Urinary bladder (tissue), 4 donors: ENCODE results near the gene LMO7. TPM values are rescaled to one million over a fixed set of nuclear protein-coding genes. Genes with fewer than 3 reads are reported as not detected.
"Not testable (repeated sequence)": the region's sequence is repeated elsewhere in the genome, so short reads cannot be mapped to it uniquely, and the experiment has no call there.

Source experiments
- DNase-seq: peaks from one replicate; pipeline ENCODE4 v3.0.0-alpha.2; 2015; ENCODE audit errors: extremely low spot score
- H3K27ac ChIP-seq: one replicate; pipeline ENCODE4 v1.5.1; 2013; ENCODE audit warnings: low read depth, mild to moderate bottlenecking, moderate library complexity
- H3K36me3 ChIP-seq: one replicate; pipeline ENCODE4 v1.6.1; 2013; ENCODE audit warnings: mild to moderate bottlenecking, moderate library complexity; ENCODE audit not compliant: insufficient read depth
- H3K4me1 ChIP-seq: one replicate; pipeline ENCODE4 v1.6.1; 2013; ENCODE audit warnings: mild to moderate bottlenecking, moderate library complexity; ENCODE audit not compliant: insufficient read depth
- H3K4me3 ChIP-seq: one replicate; pipeline ENCODE4 v1.5.1; 2013; ENCODE audit warnings: low read depth, low read length
- WGBS: extraction: QIAGEN DNeasy Blood & Tissue Kit; methylation state at CpG from one replicate; pipeline ENCODE4 v1.1.7; 2013; 5-methylcytosine and 5-hydroxymethylcytosine counted together
- polyA plus RNA-seq: library from polyadenylated mRNA; stranded (reverse); fragments of 200-250 nt; gene quantifications from one replicate; pipeline ENCODE4 v1.2.3, GENCODE V29; 2013
- total RNA-seq: library from RNA; depleted of rRNA; stranded (reverse); fragments of >200 nt; gene quantifications from one replicate; pipeline ENCODE4 v1.2.3, GENCODE V29; 2014
- donor health status: healthy with polysubstance abuse.
- donor health status: healthy.

Gene LMO7
- total and polyA plus RNA-seq, 2 donors = 6.8 to 79.7 TPM

DNA sequence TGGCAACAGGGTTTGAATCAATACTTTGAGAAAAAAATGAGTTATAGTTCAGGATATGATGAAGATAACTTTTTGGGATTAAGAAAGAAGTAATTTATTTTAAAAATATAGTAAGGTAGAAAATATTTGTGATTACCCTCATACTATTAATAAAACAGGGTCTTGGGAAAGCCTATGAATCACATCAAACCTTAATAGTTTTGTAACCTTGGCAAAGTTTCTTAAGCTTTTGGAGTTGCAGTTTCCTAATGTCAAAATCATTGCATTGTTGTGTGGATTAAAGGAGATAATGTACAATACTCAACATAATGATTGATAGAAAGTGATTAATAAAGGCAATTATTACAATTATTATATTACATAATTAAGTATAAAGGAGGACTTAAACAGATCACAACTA lies 149.0 kb downstream of the LMO7 start:
- Histone ChIP-seq H3K4me1 (no peaks in the 10 kb centered on the region), H3K4me3 (no peak overlapping the region), H3K36me3 (no peaks in the 10 kb centered on the region), H3K27ac (no peak overlapping the region)
- no peak for DNase-seq

DNA sequence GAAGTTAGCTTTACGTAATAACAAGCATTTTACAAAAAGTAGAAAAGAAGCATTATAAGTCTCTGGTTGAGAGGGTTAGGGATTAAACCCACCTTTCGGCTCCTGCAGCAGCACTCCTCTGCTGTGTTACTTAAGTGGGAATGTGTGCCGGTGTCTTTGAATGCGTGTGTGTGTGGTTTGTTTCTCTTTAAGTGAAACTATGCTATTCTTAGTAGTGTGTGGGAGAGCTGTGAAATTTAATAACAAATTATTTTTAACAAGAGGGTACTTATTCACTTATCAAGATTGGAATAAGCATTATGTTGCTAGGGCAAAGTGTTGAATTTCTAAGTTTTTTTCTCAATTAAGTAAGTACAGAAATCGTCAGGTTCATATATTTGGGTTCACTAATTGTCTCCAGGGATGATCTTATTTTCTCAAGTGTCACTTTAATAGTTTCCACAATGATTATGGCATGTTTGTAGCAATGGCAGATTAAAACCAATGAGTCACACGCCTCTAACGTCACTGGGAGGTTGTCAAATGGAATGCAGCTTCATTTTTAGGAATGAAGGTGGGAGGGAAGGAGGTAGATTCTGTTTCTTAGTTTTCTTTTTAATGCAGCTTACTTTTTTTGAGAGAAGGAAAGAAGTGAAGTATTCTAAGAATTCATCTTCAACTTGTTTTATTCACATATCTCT lies 151.3 kb downstream of the LMO7 start:
- no peak overlapping the region for H3K27ac ChIP-seq
- WGBS = 79% methylated on average over 7 of the region's 7 CpGs
- no peaks in the 10 kb centered on the region for H3K4me1 ChIP-seq
- H3K36me3 ChIP-seq = no peaks in the 10 kb centered on the region
- DNase-seq = no peak
- H3K4me3 ChIP-seq = no peak overlapping the region

DNA sequence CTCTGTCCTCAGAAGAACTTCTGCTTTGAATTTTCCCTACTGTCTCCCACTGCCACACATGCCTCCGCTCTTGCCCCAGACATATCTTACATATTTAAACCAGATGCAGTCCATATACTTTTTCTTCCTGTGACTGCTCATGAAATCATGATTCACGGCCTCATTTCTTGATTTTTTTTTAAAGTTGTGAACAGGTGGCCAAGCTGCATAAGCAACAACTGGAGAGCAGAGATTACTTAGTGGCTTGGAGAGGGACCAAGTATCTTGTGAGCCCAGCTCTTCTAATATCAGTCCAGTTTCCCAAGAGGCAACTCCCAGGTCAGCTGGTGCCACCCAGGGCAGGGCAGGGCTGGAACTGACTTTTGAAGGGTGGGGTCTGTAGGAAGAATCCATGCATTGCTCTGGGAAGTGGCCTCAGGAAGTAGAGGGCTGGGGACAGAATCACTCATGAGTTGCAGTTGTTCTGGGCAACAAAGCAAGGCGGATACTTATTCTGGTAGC lies 152.4 kb downstream of the LMO7 start:
- Histone ChIP-seq H3K4me3 (no peak overlapping the region), H3K36me3 (no peaks in the 10 kb centered on the region), H3K27ac (no peak overlapping the region), H3K4me1 (no peaks in the 10 kb centered on the region)
- 59% methylated on average over 3 of the region's 3 CpGs for WGBS
- DNase-seq = no peak

DNA sequence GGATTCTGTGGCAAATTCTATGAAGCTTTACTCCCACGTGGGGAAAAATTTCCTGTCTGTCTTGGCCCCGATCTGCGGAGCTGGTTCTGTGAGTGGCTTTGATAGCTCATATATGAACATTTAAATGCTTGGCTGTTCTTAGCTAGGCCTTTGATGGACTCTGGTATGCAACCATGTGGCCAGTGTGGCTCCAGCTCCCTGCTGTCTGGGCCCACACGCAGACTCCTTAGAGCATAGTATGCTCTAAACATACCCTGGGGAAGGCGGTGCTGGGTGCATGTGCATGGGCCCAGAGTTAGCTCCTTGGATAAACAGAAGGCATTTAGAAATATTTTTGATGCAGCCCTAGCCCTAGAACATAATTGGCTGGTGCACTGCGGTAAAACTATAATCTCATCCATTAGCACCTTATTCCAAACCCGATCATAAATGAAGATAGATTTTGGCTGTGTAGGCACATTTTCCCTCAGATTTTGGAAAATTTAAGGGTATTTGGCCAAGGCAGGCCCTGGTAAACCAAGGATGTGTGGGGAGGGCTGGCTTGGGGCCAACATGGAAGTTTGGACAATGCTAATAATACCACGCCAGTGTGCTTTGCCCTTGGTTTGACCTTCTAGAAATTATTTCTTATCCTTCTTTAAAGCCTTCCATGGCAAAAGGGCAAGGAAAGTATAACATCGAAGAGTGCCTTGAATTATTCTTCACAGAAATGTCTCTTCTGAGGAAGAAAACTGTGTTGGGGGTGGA lies 153.5 kb downstream of the LMO7 start:
- Histone ChIP-seq H3K27ac (no peak overlapping the region), H3K4me3 (no peak overlapping the region), H3K36me3 (no peaks in the 10 kb centered on the region), H3K4me1 (no peaks in the 10 kb centered on the region)
- 65% methylated on average over 9 of the region's 9 CpGs for WGBS
- no peak for DNase-seq

DNA sequence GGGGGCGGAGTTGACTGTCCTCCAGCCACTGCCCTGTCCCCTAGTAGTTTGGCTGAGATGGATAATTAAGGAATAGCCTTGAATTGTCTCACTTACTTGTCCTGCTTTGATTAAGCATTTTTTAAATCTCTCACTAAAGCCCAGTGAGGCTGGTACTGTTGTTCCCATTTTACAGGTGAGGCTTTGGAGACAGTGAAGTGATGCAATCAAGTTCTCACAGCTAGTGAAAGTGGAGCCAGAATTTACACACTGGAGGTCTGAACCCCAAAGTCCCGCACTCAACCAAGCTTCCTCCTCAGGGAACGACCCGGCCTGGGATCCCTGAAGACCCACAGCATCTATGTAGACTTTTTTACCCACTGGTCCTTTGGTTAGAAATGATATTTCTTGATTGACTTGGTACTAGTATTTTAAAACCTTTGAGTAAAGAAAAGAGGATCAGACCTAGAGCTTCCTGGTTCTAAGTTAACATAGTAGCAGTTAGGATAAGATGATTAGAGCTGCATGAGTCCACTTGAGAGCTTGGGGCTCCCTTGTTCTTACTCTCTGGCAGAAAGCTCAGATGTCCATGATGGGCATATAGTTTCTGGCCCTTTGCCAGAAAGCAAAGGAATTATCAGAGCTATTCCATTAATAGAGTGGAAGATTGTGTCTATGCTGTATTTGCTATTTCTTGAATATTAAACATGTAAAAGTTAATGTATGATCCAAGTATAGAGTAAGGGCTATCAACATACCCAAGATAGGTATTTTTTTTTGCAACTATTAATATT lies 154.3 kb downstream of the LMO7 start:
- no peak overlapping the region for H3K4me3 ChIP-seq
- no peaks in the 10 kb centered on the region for H3K4me1 ChIP-seq
- WGBS = 97% methylated on average over 4 of the region's 4 CpGs
- H3K36me3 ChIP-seq = no peaks in the 10 kb centered on the region
- no peak overlapping the region for H3K27ac ChIP-seq
- no peak for DNase-seq

DNA sequence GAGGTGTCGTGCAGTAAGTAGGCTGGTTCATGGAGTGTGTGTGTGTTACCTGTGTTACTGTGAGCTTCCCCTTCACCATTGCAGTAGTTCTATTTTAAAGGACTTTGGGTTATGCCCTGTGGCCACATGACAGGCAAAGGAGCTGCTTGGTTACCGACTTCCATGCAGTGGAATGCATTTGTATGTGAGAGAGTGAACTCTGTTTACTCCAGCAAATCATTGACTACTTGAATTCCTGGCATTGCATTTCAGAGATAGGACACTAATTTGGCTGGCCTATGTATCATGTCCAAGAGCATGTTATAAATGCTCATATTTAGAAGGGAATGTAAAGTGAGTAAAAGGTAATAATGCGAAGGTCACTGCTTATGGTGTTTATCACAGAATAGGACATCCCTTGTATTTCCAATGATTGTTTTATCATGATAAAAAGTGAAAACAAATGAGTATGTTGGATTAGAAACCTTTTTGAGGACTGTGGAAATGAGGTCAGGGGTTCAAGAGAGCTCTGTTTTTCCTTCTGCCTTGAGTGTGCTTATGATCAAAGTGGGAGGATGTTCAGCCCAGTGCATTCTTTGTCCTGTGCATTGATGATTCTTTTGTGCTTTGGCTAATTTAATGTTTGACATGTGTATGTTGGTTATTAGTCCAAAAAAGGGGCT lies 156.5 kb downstream of the LMO7 start:
- DNase-seq = no peak
- no peaks in the 10 kb centered on the region for H3K4me1 ChIP-seq
- WGBS = 62% methylated on average over 3 of the region's 3 CpGs
- H3K36me3 ChIP-seq = no peaks in the 10 kb centered on the region
- no peak overlapping the region for H3K4me3 ChIP-seq
- no peak overlapping the region for H3K27ac ChIP-seq

DNA sequence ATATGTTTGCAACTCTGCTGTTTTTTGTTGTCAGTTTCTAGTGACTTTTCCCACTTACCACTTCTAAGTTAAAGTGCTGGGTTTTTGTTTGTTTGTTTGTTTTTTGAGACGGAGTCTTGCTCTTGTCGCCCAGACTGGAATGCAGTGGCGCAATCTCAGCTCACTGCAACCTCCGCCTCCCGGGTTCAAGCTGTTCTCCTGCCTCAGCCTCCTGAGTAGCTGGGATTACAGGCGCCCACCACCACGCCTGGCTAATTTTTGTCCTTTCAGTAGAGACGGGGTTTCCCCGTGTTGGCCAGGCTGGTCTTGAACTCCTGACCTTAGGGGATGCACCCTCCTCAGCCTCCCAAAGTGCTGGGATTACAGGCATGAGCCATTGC lies 157.0 kb downstream of the LMO7 start:
- H3K4me1 ChIP-seq, H3K27ac ChIP-seq, H3K4me3 ChIP-seq, H3K36me3 ChIP-seq, DNase-seq: not testable (repeated sequence)
- 92% methylated on average over 9 of the region's 9 CpGs for WGBS

DNA sequence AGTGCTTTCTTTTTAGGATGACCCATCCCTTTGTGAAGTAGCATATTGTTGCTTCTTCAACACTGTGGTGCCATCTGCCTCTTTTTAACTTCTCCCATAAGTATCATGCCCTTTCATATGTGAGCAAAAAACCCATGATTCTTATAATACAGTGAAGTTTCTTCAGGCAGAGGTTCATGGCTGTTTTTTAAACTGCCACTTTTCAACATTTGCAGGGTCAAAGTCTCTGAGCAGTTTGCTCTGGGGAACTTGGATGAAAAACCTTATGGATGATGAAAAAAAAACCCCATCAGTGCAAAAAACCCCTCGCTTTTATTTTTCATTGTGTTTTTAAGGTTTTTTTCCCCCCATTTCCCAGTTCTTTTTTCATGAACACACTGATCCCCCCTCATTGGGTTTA lies 158.5 kb downstream of the LMO7 start:
- WGBS = 89% methylated on average over 1 of the region's 1 CpG

DNA sequence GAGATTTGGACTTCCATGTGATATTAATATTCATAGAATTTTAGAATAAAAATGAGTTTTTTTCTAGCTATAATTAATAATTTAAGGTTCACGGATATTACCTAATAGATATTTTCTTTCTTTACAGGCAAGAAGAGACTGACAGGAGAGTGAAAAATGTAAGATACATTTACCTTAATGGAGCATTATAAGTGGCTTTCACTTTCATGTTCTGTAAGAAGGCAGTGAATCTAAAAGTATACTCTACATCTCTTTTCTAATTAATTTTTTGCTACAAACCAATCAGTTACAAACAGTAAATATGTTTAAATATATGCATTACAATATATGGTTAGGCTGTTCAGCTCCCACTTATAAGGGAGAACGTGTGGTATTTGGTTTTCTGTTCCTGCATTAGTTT lies 159.1 kb downstream of the LMO7 start:
- no peak overlapping the region for H3K4me3 ChIP-seq
- no peak for DNase-seq
- WGBS = 98% methylated on average over 2 of the region's 2 CpGs
- H3K4me1 ChIP-seq = no peaks in the 10 kb centered on the region
- H3K27ac ChIP-seq = no peak overlapping the region
- H3K36me3 ChIP-seq = no peaks in the 10 kb centered on the region

More for the DNA sequence above, 158.5 kb downstream of the LMO7 start:
- DNase-seq = no peak
- no peaks in the 10 kb centered on the region for H3K36me3 ChIP-seq
- no peak overlapping the region for H3K27ac ChIP-seq
- no peak overlapping the region for H3K4me3 ChIP-seq
- H3K4me1 ChIP-seq = no peaks in the 10 kb centered on the region

DNA sequence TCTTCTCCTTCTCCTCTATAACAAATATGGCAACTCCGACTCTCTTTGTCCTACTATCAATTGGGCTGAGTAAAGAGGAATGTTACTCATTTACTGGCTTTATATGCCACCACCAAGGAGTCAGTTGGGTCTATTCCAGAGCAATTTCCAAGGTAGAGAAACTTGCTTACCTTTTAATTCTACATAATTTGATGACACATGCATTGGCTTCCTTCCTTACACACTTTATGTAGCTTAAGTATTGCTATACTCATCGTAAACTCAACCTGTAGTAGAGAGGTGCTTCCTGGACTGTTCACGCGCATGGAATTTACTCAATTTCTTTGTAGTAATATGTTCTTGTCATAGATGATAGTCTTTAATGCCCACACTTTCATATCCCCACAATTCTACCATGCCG lies 160.7 kb downstream of the LMO7 start:
- H3K27ac ChIP-seq = no peak overlapping the region
- no peak overlapping the region for H3K4me3 ChIP-seq
- H3K36me3 ChIP-seq = no peaks in the 10 kb centered on the region
- no peaks in the 10 kb centered on the region for H3K4me1 ChIP-seq
- no peak for DNase-seq
- WGBS = 98% methylated on average over 5 of the region's 5 CpGs

DNA sequence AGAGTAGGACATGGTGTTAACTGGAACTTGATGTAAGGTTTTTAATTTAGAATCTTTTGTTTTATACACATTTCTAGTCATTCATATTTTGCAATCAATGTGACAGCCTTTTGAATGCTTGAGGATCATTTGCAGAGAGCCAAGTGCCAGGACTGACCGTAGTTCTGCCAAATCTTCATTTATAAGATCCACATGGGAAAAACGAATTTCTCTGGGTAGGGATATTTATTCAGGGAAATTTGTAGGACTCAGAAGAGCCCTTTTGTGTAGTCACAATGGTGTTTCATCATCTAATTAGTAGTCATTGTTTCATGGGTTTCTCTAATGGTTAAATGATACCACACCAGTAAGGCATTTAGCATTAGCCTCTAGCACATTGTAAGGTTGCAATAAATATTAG lies 161.1 kb downstream of the LMO7 start:
- Histone ChIP-seq H3K4me1 (no peaks in the 10 kb centered on the region), H3K4me3 (no peak overlapping the region), H3K36me3 (peaks cover under 1% of the 10 kb centered on the region), H3K27ac (no peak overlapping the region)
- 94% methylated on average over 2 of the region's 2 CpGs for WGBS
- no peak for DNase-seq

DNA sequence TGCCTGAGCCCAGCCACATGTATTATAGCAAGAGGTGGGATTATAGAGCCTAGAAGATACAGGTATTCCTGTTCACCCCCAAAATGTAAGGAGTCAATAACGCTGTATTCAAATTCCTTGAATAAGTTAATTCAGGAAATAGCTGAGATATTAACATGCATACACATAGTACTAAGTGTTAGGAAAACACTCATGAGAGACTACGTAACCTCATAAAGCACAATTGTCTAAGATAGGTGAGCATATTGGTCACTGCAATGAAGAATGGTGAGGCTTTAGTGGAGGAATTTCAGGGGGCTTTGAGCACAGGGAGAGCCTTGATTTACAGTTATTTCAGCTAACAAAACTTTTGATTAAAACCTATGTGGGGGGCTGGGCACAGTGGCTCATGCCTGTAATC lies 161.6 kb downstream of the LMO7 start:
- WGBS = over 99% methylated on average over 2 of the region's 2 CpGs

DNA sequence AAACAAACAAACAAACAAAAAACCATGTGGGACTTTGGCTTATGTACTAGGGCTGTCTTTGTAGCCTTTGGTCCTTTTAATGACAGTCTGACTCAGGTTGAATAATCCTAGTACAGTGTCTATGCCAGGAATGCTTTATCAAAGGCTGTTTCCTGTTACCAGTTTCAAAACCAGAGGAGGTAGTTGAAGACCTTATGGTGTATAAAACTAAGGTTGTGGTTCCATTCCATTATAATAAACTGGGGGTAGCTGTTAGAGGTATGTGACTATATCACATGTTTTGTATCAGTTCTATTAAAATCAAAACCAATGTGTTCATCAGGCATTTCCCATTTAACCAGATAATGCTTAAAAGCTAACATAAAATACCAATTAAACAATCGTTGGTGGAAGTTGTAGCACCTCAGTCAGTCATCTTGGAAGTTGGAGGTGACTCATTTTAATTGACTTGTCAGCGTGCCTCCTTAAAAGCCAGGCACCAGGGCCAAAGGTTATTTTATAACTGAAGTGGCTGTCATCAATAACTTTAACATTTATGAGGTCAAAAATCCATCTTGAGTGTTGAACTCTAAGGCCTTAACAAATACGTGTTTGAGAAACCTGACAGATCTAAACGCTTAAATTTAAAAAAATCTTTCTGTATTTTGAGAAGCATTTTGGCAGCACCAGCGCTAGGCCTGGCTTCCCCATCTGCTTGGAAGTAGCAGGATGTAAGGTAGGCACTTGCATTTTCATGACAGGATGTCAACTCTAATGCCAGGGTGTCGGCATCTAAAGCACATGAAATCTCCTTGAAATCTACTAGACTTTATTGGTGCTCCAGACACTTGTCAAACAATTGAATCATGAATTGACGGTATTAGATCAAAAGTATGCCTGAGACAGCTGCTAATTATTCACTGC lies 162.5 kb downstream of the LMO7 start:
- DNase-seq = no peak
- Histone ChIP-seq H3K36me3 (peaks cover 3% of the 10 kb centered on the region), H3K4me1 (no peaks in the 10 kb centered on the region), H3K4me3 (no peak overlapping the region), H3K27ac (no peak overlapping the region)
- WGBS = 77% methylated on average over 7 of the region's 7 CpGs

More for the DNA sequence above, 161.6 kb downstream of the LMO7 start:
- no peak for DNase-seq
- Histone ChIP-seq H3K36me3 (peaks cover 3% of the 10 kb centered on the region), H3K4me1 (no peaks in the 10 kb centered on the region), H3K4me3 (no peak overlapping the region), H3K27ac (no peak overlapping the region)
